Thyroid gland (tissue), 4 donors: ENCODE data around the gene ZMIZ1.

Source experiments
- CTCF ChIP-seq, 6 experiments: fragments of 200-600 bp in 3 of 6; fragments of 450-650 bp in 3 of 6; sonication (generic) in 3 of 6; IDR thresholded peaks; one replicate each; pipeline ENCODE4 v1.5.1; 2016 to 2019; ENCODE audit warnings: antibody characterized with exemption in 6 of 6, mild to moderate bottlenecking in 2 of 6, inconsistent platforms in 1 of 6, moderate library complexity in 1 of 6
- POLR2A ChIP-seq, 2 donors: fragments of 450-650 bp; IDR thresholded peaks; one replicate each; pipeline ENCODE4 v1.6.1; 2017; ENCODE audit warnings: antibody characterized with exemption in 2 of 2, mild to moderate bottlenecking in 2 of 2, moderate library complexity in 1 of 2

- TF ChIP-seq CTCF (IDR thresholded peaks at IDR 0.05) = peak in 1 of 6 experiments; percentile 11
- TF ChIP-seq POLR2A (IDR thresholded peaks at IDR 0.05) = peak in 1 of 2 donors; percentile 24
Measured at GRCh38 chr10:79246209-79246581, 177.4 kb downstream of the ZMIZ1 start.
